GM19239 (cell line): ENCODE results near the gene LCE1F.

Experiments
- DNase-seq: peaks from one replicate; pipeline ENCODE4 v3.0.0; 2011; ENCODE audit warnings: low spot score; ENCODE audit not compliant: insufficient read length
- FAIRE-seq: peaks from 2 replicates; lab custom pipeline; 2011; peaks lifted over from hg19 to GRCh38; lab: Jason Lieb, UNC

Gene LCE1F

GRCh38 chr1:152768847-152769533, 6.0 kb upstream of the LCE1F start:
- no peak for FAIRE-seq
- DNase-seq: no peak

- FAIRE-seq (no peak), DNase-seq (no peak)
Measured at GRCh38 chr1:152770411-152770810, 4.5 kb upstream of the LCE1F start.

GRCh38 chr1:152776361-152776760, 1.4 kb downstream of the LCE1F start:
- DNase-seq: no peak
- FAIRE-seq: no peak

DNA sequence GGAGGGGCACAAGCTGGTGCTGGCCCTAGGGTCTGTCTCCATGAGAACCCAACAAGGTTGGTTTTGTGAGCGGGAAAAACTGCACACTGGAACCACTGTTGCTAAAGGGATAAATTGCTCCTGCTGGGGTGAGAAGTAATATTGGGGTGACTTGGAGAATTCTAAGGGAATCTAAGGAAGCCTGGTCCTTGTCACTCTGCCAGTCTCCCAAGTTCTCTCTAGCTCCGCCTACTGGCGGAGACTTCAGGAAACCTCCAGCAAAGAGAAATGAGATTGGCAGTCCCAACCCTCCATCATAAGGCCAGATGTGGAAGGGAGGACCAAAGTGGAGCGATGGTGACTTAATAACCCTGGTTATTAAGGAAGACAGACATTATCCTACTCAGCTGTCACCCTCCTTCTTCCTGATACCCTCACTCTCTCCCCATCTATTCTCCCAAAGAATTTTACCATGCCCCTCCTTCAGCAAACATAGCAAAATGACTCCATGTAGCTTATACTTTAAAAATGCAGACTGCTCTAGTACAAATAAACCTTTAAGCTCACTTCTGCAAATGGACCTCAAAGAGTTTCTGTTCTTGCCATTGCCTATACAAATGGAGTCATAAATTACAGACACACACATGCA, 2.7 kb downstream of the LCE1F start:
- DNase-seq (no peak), FAIRE-seq (no peak)

DNA sequence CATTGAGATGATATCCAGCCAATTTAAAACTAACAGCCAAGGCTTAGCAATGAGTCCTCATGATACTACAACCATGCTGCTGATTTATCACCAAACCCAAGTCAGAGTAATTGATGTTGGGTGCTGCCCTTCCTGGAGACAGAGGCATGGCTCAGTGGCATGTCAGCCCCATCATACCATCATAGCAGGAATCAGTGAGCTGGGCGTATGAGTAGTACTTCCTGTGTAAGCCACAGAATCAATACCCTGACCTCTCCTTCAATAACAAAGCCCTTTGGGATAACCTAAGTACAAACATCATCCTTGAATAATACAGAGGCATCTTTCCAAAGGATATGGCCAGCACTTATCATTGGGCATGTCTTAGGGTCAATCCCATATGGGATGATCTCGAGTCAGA, 8.2 kb downstream of the LCE1F start:
- no peak for FAIRE-seq
- DNase-seq: no peak

- no peak for FAIRE-seq
- no peak for DNase-seq
Measured at GRCh38 chr1:152786077-152786476, 11.1 kb downstream of the LCE1F start, which contains the start of gene LCE1E. Gene LCE1E (plus strand): TSS chr1:152786257. CDS start chr1:152787300, 1,043 bp downstream.

DNA sequence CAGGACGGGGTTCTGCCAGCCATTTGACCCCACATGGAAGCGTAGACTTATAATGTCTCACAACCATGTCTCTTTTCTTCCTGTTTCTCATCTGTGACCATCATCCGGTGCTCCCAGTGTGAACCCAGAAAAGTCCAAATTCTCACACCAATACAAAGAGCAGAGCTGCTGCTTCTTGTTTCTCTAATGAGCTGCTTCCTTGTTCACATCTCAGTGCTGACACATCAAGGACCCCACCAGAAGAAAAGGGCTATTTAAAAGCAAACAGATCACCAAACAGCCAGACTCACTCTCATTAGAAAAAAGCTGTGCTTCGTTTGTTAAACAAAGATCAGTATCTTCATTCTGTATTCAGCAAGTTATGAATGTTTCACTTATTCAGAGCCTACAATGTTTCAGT, 20.7 kb downstream of the LCE1F start:
- FAIRE-seq: no peak
- DNase-seq: no peak

GRCh38 chr1:152796421-152796820, 21.5 kb downstream of the LCE1F start, which contains the start of gene LCE1D:
Gene LCE1D (plus strand): TSS chr1:152796721. CDS start chr1:152797795, 1,074 bp downstream.
- no peak for DNase-seq
- FAIRE-seq: no peak

- no peak for FAIRE-seq
- DNase-seq: no peak
Measured at GRCh38 chr1:152801333-152801732, 26.4 kb downstream of the LCE1F start.

DNA sequence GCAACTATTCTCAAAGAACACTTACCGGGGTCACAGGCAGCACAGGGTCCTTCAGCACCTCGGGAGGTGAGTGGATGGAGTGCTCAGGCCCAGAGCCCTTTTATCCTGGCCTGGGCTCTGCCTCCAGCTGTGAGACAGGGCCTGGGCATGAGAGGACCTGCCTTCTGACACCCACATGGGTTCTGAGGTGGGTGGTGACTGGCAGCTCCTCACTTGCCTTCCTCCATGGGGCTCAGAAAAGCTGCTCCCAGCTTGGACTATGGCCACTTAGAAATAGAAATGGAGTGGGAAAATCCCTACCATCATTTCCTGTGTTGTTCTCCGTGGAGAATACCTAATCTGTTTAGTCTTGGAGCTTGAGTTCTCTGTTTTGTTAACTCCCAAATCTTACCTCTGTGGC, 31.6 kb downstream of the LCE1F start, which contains the start of gene LCE1C:
Gene LCE1C (minus strand): TSS at position 76 of the 400 bp plus-strand sequence. CDS start 1,173 bp downstream, outside the sequence.
- DNase-seq (no peak), FAIRE-seq (no peak)

- no peak for FAIRE-seq
- no peak for DNase-seq
Measured at GRCh38 chr1:152811050-152811449, 36.1 kb downstream of the LCE1F start.

DNA sequence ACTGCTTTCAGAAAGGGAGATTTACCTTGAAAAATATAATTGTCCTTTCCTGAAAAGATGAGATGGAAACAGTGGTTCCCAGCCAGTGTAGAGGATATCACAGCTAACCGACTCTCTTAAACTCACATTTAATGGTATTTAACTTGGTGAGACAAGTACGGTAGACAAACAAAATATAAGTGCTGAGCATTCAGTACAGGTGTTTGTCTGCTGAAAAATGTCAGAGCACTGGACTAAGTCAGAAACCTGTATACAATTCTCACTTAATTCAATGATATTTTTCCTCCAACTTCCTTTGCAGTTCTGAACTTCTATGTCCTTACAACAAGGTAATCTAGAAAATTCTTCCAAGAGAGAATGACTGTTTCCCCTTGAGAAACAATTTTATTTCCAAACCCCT, 36.7 kb downstream of the LCE1F start, which contains the start of gene LCE1B:
Gene LCE1B (plus strand): TSS at position 301 of the 400 bp plus-strand sequence. CDS start 476 bp downstream, outside the sequence.
- no peak for DNase-seq
- FAIRE-seq: no peak

DNA sequence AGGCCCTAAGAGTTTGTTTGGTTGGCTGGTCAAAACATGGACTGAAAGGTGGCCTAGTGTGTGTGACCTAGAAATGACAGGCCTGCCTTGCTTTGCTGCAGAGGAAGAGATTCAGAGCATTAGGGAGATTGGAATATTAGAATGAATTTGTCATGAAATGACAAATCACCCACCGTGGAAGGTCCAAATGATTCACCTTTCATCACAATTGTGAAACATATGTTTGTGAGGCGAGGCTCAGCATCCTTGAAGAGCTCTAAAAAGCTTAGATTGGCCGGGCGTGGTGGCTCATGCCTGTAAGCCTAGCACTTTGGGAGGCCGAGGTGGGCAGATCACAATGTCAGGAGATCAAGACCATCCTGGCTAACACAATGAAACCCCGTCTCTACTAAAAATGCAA, 42.4 kb downstream of the LCE1F start:
- DNase-seq: no peak
- no peak for FAIRE-seq

- DNase-seq (no peak), FAIRE-seq (no peak)
Measured at GRCh38 chr1:152823294-152823693, 48.4 kb downstream of the LCE1F start.

GRCh38 chr1:152824964-152825363, 50.0 kb downstream of the LCE1F start:
- DNase-seq: no peak

More at GRCh38 chr1:152824964-152825363, 50.0 kb downstream of the LCE1F start:
- no peak for FAIRE-seq
